GM23338 (cell line): Measurements from ENCODE around the gene ECT2. TPM values are rescaled to one million over a fixed set of nuclear protein-coding genes. Genes with fewer than 3 reads are reported as not detected.

ENCODE experiments used
- ATAC-seq: fragments of 200-7000 bp; cut with Tn5 transposase; 3 replicates; pipeline ENCODE4 v1.9.1; 2020
- DNase-seq: peaks from one replicate; pipeline ENCODE4 v3.0.0-alpha.2; 2015; ENCODE audit warnings: low spot score
- H2AFZ ChIP-seq: fragments of 200-600 bp; sonication (generic); 2 replicates; pipeline ENCODE4 v1.8.0; 2016; ENCODE audit warnings: antibody characterized with exemption, mild to moderate bottlenecking, moderate library complexity
- H3F3A ChIP-seq: fragments of 200-600 bp; sonication (generic); replicated peaks from 2 replicates; pipeline ENCODE4 v1.8.0; 2017; ENCODE audit warnings: antibody characterized with exemption, mixed run types, low read depth
- H3K27ac ChIP-seq: fragments of 200-600 bp; sonication (generic); 2 replicates; pipeline ENCODE4 v1.6.1; 2016; ENCODE audit warnings: low read depth
- H3K27me3 ChIP-seq: fragments of 200-600 bp; sonication (generic); 2 replicates; pipeline ENCODE4 v1.8.0; 2016; ENCODE audit warnings: mild to moderate bottlenecking, mixed run types, moderate library complexity; ENCODE audit not compliant: insufficient read depth
- H3K36me3 ChIP-seq: fragments of 200-600 bp; sonication (generic); 2 replicates; pipeline ENCODE4 v1.8.0; 2016; ENCODE audit warnings: mild to moderate bottlenecking; ENCODE audit not compliant: insufficient read depth
- H3K4me1 ChIP-seq: fragments of 200-600 bp; sonication (generic); 2 replicates; pipeline ENCODE4 v1.8.0; 2016; ENCODE audit warnings: mild to moderate bottlenecking, moderate library complexity; ENCODE audit not compliant: insufficient read depth
- H3K4me2 ChIP-seq: fragments of 200-600 bp; sonication (generic); 2 replicates; pipeline ENCODE4 v1.7.1; 2017; ENCODE audit warnings: mixed run types
- H3K4me3 ChIP-seq: fragments of 200-600 bp; sonication (generic); 2 replicates; pipeline ENCODE4 v1.6.1; 2016; ENCODE audit warnings: mixed run types
- H3K79me2 ChIP-seq: fragments of 200-600 bp; sonication (generic); replicated peaks from 2 replicates; pipeline ENCODE4 v1.8.0; 2017; ENCODE audit warnings: mild to moderate bottlenecking; ENCODE audit not compliant: insufficient read depth
- H3K9me2 ChIP-seq: fragments of 200-600 bp; sonication (generic); 2 replicates; pipeline ENCODE4 v1.8.0; 2017; ENCODE audit not compliant: insufficient read depth
- H4K20me1 ChIP-seq: fragments of 200-600 bp; sonication (generic); replicated peaks from 2 replicates; pipeline ENCODE4 v1.8.0; 2017; ENCODE audit warnings: mild to moderate bottlenecking; ENCODE audit not compliant: insufficient read depth
- H3K27ac Mint-ChIP-seq: 2 replicates; pipeline ENCODE4 v1.8.0; 2020; ENCODE audit warnings: inconsistent platforms, mild to moderate bottlenecking, moderate library complexity, mixed read lengths
- H3K27me3 Mint-ChIP-seq: 3 replicates; pipeline ENCODE4 v1.8.0; 2022; ENCODE audit warnings: low read depth, mild to moderate bottlenecking, moderate library complexity, mixed read lengths, inconsistent platforms; ENCODE audit not compliant: insufficient read depth, poor library complexity
- H3K36me3 Mint-ChIP-seq: 3 replicates; pipeline ENCODE4 v1.8.0; 2021; ENCODE audit warnings: low read depth, mild to moderate bottlenecking, inconsistent platforms, moderate library complexity, mixed read lengths
- H3K4me1 Mint-ChIP-seq: 3 replicates; pipeline ENCODE4 v1.8.0; 2020; ENCODE audit warnings: mild to moderate bottlenecking, inconsistent platforms, mixed read lengths
- H3K4me3 Mint-ChIP-seq: 3 replicates; pipeline ENCODE4 v1.8.0; 2021; ENCODE audit warnings: moderate library complexity, mild to moderate bottlenecking, inconsistent platforms, mixed read lengths
- H3K9me3 Mint-ChIP-seq: 3 replicates; pipeline ENCODE4 v1.8.0; 2020; ENCODE audit warnings: moderate library complexity, mild to moderate bottlenecking, inconsistent platforms, mixed read lengths
- JUNB ChIP-seq: IDR thresholded peaks from one replicate; pipeline ENCODE4 v1.6.1; 2016; ENCODE audit warnings: antibody characterized with exemption; ENCODE audit not compliant: unreplicated experiment
- NANOG ChIP-seq: IDR thresholded peaks from 2 replicates; pipeline ENCODE4 v1.6.1; 2016; ENCODE audit warnings: antibody characterized with exemption, borderline replicate concordance
- POLR2AphosphoS5 ChIP-seq: IDR thresholded peaks from 2 replicates; pipeline ENCODE4 v1.6.1; 2016; ENCODE audit warnings: antibody characterized with exemption, low read depth
- ZNF462 ChIP-seq: fragments of 250-450 bp; sonication (Bioruptor Pico); IDR thresholded peaks from 2 replicates; pipeline ENCODE4 v1.5.0; 2020; ENCODE audit warnings: mild to moderate bottlenecking, moderate library complexity
- polyA plus RNA-seq: library from polyadenylated mRNA; unstranded; fragments of >200 nt; fragmentation: Nextera tagmentation; extraction: Ambion mirVana; gene quantifications from 2 replicates; pipeline ENCODE4 v1.2.1, GENCODE V29; 2016
- total RNA-seq: library from RNA; depleted of rRNA; stranded (reverse); fragments of >200 nt; shearing (Covaris generic); gene quantifications from 2 replicates; pipeline ENCODE4 v1.2.3, GENCODE V29; 2014
- TF ChIP-seq, protein P1 (sequence below), 2 experiments: fragments of 200-600 bp in 1 of 2; sonication (generic) in 1 of 2; conservative IDR thresholded peaks; 2 replicates each; pipeline versions ENCODE4 v1.5.1 to v1.6.1; 2016 to 2017; ENCODE audit warnings: antibody characterized with exemption in 2 of 2, low read depth in 2 of 2, mild to moderate bottlenecking in 2 of 2, moderate library complexity in 1 of 2

Gene ECT2
- total and polyA plus RNA-seq, 2 experiments from 2014 or later, result 102 to 111 TPM

- TF ChIP-seq POLR2AphosphoS5 (no peak), JUNB (no peak), ZNF462 (CRISPR knock-in tag) (no peak), NANOG (no peak)
- TF ChIP-seq, protein P1, sequence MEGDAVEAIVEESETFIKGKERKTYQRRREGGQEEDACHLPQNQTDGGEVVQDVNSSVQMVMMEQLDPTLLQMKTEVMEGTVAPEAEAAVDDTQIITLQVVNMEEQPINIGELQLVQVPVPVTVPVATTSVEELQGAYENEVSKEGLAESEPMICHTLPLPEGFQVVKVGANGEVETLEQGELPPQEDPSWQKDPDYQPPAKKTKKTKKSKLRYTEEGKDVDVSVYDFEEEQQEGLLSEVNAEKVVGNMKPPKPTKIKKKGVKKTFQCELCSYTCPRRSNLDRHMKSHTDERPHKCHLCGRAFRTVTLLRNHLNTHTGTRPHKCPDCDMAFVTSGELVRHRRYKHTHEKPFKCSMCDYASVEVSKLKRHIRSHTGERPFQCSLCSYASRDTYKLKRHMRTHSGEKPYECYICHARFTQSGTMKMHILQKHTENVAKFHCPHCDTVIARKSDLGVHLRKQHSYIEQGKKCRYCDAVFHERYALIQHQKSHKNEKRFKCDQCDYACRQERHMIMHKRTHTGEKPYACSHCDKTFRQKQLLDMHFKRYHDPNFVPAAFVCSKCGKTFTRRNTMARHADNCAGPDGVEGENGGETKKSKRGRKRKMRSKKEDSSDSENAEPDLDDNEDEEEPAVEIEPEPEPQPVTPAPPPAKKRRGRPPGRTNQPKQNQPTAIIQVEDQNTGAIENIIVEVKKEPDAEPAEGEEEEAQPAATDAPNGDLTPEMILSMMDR (conservative IDR thresholded peaks at IDR 0.05; ENCODE audit: low read depth in 2 of 2), result no peak
- no peak overlapping the region for H2AFZ ChIP-seq
- H3K27ac ChIP-seq, result no peak overlapping the region
- no peak for ATAC-seq
- DNase-seq, result no peak
- H4K20me1 ChIP-seq, result no peaks in the 10 kb centered on the region
- no peak overlapping the region for H3K4me2 ChIP-seq
- H3F3A ChIP-seq, result no peaks in the 10 kb centered on the region
- Mint-ChIP-seq H3K4me3 (no peak overlapping the region), H3K4me1 (peaks cover 9% of the 10 kb centered on the region; the same call in 2 of the 3 replicates), H3K36me3 (no peaks in the 10 kb centered on the region), H3K9me3 (no peaks in the 10 kb centered on the region), H3K27me3 (peaks cover 5% of the 10 kb centered on the region), H3K27ac (no peak overlapping the region)
- no peaks in the 10 kb centered on the region for H3K9me2 ChIP-seq
- H3K79me2 ChIP-seq, result peaks cover 4% of the 10 kb centered on the region; the same call in 1 of the 2 replicates
- H3K4me3 ChIP-seq, result no peak overlapping the region
- no peaks in the 10 kb centered on the region for H3K36me3 ChIP-seq
- H3K4me1 ChIP-seq, result no peaks in the 10 kb centered on the region; the same call in 1 of the 2 replicates
- H3K27me3 ChIP-seq, result 0 out of 2 replicates have a peak, but pooled peaks cover 7% of the 10 kb centered on the region
Observed at GRCh38 chr3:172707967-172708366, 42.6 kb upstream of the ECT2 start.
